GM21529 (cell line): ENCODE data around the gene IFTAP.

Source experiments
- ATAC-seq: cut with Tn5 transposase; IDR thresholded peaks from one replicate; pipeline ENCODE4 v1.9.1; 2021; ENCODE audit not compliant: unreplicated experiment

Gene IFTAP

DNA sequence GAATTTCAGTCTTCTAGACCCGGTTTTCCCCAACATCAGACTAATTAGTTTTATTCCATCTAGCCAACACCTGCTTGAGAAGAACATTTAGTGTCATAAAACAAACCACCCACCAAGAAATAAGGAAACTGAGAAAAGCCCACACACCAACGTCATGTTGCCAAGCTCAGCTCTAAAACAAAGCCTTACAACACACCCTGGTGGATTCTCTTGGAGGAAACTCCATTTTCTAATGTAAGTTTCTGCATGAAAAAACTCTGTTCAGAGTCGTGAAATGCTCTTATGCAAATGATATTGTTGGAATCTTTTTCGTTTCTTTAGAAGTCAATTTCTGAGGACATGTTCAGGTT, 108.7 kb downstream of the IFTAP start:
- ATAC-seq: peak; percentile 75
